Activated T-cell treated with anti-CD3 and anti-CD28 coated beads for 24 hours (primary cell): ENCODE results near the gene ORAI3.

ENCODE experiments used
- DNase-seq: peaks from one replicate; pipeline ENCODE4 v3.0.0-alpha.2; 2020; ENCODE audit warnings: low read depth

ORAI3 gene

GRCh38 chr16:30947859-30948666, 805 bp upstream of the ORAI3 start:
- no peak for DNase-seq

- no peak for DNase-seq
Measured at GRCh38 chr16:30949650-30950515, 1.0 kb downstream of the ORAI3 start.

- no peak for DNase-seq
Measured at GRCh38 chr16:30950516-30951065, 1.7 kb downstream of the ORAI3 start.

- DNase-seq, result no peak
Measured at GRCh38 chr16:30951193-30951592, 2.3 kb downstream of the ORAI3 start.

DNA sequence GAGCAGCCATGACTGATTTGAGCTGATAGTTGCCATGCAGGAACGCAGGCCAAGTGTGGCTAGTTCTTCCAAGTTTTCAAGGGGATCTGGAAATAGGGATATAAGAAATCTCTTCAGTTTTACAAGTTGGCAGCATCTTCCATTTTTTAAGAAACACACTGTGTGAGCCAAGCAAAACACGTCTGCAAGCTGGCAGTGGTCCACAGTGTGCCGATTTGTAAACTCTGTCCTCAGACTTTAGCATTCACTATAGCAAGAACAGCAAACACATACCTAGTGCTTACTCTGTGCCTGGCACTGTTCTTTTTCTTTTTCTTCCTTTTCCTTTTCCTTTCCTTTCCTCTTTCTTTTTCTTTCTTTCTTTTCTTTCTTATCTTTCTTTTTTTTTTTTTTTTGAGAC, 2.9 kb downstream of the ORAI3 start:
- DNase-seq, result no peak

DNA sequence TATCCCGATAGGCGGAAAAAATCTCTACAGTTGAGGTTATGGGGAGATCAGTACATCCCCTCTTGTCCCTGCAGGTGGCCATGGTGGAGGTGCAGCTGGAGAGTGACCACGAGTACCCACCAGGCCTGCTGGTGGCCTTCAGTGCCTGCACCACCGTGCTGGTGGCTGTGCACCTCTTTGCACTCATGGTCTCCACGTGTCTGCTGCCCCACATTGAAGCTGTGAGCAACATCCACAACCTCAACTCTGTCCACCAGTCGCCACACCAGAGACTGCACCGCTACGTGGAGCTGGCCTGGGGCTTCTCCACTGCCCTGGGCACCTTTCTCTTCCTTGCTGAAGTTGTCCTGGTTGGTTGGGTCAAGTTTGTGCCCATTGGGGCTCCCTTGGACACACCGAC, 4.2 kb downstream of the ORAI3 start:
- no peak for DNase-seq

DNA sequence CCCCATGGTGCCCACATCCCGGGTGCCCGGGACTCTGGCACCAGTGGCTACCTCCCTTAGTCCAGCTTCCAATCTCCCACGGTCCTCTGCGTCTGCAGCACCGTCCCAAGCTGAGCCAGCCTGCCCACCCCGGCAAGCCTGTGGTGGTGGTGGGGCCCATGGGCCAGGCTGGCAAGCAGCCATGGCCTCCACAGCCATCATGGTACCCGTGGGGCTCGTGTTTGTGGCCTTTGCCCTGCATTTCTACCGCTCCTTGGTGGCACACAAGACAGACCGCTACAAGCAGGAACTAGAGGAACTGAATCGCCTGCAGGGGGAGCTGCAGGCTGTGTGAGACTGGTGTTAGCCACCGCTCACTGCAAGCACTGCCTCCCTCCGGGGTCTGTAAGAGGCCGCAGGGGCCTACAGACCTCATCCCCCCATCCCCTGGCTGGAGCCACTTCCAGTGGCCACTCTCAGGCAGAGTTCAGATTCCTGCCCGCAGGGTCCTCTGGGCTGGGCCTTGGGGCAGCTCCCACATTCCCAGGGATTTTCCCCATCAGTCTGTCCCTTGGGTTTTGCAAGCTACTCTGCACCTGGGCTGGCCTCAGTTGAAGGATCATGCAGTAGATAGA, 4.8 kb downstream of the ORAI3 start:
- peak; percentile 50 for DNase-seq

DNA sequence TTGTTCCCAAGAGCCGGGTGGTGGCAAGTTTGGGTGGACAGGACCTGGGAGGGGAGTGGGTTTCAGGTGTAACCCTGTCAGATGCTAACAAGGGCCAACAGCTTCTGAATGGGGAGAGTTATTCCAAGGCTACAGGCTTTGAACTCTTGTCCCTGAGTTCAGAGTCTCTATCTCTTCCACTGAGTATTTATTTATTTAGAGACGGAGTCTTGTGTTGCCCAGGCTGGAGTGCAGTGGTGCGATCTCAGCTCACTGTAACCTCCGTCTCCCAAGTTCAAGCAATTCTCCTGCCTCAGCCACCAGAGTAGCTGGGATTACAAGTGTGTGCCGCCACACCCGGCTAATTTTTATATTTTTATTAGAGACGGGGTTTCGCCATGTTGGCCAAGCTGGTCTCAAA, 6.1 kb downstream of the ORAI3 start:
- DNase-seq, result no peak

GRCh38 chr16:30956601-30957455, 8.0 kb downstream of the ORAI3 start:
- peak; percentile 88 for DNase-seq

- DNase-seq, result peak; percentile 92
Measured at GRCh38 chr16:30957456-30958174, 8.7 kb downstream of the ORAI3 start, which contains the start of gene SETD1A. Gene SETD1A, plus strand, starts transcription at chr16:30957754. Its CDS starts 978 bp downstream, at chr16:30958732.

GRCh38 chr16:30958175-30959079, 9.6 kb downstream of the ORAI3 start:
- no peak for DNase-seq

GRCh38 chr16:30961384-30961783, 12.5 kb downstream of the ORAI3 start:
- no peak for DNase-seq

DNA sequence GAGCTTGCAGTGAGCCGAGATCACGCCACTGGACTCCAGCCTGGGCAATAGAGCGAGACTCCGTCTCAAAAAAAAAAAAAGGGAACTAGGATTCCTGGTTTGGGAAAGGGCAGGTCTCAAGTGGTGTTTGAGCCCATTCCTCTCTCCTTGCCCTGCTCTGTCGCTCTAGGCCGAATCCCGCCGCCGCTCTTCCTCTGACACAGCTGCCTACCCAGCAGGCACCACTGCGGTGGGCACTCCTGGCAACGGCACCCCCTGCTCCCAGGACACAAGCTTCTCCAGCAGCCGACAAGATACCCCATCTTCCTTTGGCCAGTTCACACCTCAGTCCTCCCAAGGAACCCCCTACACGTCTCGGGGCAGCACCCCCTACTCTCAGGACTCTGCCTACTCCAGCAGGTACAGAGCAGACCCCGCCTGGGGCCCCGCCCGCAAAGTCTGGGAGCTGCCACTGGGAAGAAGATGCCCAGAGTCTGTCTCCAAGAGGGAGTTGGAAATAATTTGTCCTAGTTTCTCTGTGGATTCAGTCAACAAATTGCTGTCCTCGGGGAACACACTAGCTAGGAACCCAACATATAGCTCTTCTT, 15.2 kb downstream of the ORAI3 start:
- no peak for DNase-seq

DNA sequence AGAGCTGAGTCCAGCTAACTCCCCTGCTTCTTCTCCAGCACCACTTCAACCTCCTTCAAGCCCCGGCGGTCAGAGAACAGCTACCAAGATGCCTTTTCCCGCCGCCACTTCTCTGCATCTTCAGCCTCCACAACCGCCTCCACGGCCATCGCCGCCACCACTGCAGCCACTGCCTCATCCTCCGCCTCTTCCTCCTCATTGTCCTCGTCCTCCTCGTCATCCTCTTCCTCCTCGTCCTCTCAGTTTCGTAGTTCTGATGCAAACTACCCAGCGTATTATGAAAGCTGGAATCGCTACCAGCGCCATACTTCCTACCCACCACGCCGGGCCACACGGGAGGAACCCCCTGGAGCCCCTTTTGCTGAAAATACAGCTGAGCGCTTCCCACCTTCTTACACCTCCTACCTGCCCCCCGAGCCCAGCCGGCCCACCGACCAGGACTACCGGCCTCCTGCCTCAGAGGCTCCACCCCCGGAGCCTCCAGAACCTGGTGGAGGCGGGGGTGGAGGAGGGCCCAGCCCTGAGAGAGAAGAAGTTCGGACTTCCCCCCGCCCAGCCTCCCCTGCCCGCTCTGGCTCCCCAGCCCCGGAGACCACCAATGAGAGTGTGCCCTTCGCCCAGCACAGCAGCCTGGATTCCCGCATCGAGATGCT, 15.8 kb downstream of the ORAI3 start:
- DNase-seq, result no peak

DNA sequence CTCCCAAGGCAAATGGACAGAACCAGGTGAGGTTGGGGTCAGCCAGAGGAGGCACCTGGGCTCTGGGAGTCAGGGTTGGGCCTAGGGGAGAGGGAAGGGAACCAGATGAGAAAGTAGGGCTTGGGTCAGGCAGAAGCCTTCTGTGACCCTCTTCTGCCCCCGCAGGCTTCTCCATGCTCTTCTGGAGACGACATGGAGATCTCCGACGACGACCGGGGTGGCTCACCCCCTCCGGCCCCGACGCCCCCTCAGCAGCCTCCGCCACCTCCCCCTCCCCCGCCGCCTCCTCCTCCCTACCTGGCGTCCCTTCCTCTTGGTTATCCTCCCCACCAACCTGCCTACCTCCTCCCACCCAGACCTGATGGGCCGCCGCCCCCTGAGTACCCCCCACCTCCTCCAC, 16.6 kb downstream of the ORAI3 start:
- no peak for DNase-seq

DNA sequence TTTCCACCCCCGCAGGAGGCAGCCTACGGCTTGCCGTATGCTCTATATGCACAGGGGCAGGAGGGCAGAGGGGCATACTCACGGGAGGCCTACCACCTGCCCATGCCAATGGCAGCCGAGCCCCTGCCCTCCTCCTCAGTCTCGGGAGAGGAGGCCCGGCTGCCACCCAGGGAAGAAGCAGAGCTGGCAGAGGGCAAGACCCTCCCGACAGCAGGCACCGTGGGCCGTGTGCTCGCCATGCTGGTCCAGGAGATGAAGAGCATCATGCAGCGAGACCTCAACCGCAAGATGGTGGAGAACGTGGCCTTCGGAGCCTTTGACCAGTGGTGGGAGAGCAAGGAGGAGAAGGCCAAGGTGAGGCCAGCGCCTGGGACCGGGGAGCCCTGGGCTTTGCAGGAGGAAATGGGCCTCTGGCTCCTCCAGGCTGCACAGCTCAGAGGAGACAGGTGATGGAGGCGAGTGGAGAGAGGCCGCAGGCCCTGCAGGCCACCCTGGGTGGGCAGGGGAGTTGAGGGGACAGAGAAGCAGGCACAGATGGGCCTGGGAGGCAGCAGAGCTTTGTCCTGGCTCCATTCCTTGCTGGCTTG, 17.3 kb downstream of the ORAI3 start:
- DNase-seq, result no peak

GRCh38 chr16:30967795-30968194, 18.9 kb downstream of the ORAI3 start:
- no peak for DNase-seq

DNA sequence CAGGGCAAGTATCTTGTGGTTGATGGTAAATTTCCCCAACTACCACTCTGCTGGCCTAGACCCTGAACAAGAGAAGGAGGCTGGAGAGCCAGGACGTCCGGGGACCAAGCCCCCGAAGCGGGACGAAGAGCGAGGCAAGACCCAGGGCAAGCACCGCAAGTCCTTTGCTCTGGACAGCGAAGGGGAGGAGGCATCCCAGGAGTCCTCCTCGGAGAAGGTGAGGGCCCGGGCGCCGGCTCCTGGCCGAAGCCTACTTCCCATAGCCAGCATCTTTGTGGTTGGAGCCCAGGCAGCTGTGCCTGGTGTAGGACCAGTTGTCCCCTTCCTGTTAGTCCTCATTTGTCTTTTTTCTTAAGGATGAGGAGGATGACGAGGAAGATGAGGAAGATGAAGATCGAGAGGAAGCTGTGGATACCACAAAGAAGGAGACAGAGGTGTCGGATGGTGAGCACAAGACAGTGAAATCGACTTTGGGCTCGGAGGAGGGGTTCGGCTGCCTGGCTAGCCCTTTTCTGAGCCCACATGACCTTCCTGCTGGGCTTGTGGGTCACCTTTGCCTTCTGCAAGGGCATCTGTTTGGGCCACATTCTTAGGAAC, 20.5 kb downstream of the ORAI3 start:
- no peak for DNase-seq
